Mononuclear cell (primary cell): Measurements from ENCODE around the gene ACP1. TPM values are rescaled to one million over a fixed set of nuclear protein-coding genes. Genes with fewer than 3 reads are reported as not detected.

Source experiments
- total RNA-seq: library from RNA; depleted of rRNA; stranded (reverse); fragments of >200 nt; gene quantifications from one replicate; pipeline ENCODE4 v1.2.3, GENCODE V29; 2012

The ACP1 gene
- total RNA-seq, 1 donor, result 115 TPM

Other genes with a start within 250 kb of the ACP1 start
- gene FAM110C, start 218.4 kb upstream of the ACP1 start, total RNA-seq, result 0.52 TPM
- gene SH3YL1, start 915 bp upstream of the ACP1 start, total RNA-seq, result 52.5 TPM
- gene ALKAL2, start 23.1 kb downstream of the ACP1 start, total RNA-seq, result not detected